ENCODE data around the gene EEIG2. TPM values are rescaled to one million over a fixed set of nuclear protein-coding genes. Genes with fewer than 3 reads are reported as not detected.

Gene EEIG2
- total and polyA plus RNA-seq, 2 donors (not counting 3 experiments of a cell fraction or from before 2014, with no cell fraction given) = 2.5 to 7.2 TPM

DNA sequence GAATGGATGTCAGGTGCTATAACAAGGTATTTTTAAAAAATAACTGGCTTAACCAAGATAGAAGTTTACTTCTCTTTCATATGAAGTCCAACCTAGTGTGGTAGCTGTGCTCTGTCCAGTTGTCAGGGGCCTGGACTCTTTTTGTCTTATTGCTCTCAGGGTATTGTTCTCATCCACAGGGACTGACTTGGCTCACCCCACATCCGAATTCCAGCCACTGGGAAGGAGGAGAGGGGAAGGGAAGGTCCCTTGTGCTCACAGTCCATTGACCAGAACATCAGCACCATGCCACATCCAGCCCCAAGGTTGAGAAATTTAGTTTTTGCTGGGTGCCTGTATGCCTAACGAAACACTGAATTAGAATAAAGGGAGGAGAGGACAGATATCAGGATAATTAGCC lies 8.7 kb downstream of the EEIG2 start:
- FAIRE-seq (no peak), DNase-seq (ENCODE audit: low read depth, low spot score) (no peak)
- Histone ChIP-seq H3K36me3 (ENCODE audit: control insufficient read depth in 2 of 2, extremely low read depth in 1 of 2, insufficient read depth in 2 of 2, low read length in 2 of 2) (no peaks in the 10 kb centered on the region), H4K20me1 (replicated peaks; ENCODE audit: control insufficient read depth, extremely low read depth, insufficient read depth, low read length) (no peaks in the 10 kb centered on the region), H3K9ac (replicated peaks; ENCODE audit: extremely low read depth, insufficient read depth, low read length) (no peak overlapping the region), H3K27me3 (ENCODE audit: control insufficient read depth in 2 of 2, insufficient read depth in 2 of 2, low read length in 2 of 2) (no peaks in the 10 kb centered on the region), H2AFZ (ENCODE audit: low read depth, low read length) (no peak overlapping the region), H3K4me1 (ENCODE audit: control insufficient read depth, extremely low read depth, insufficient read depth, low read length) (no peaks in the 10 kb centered on the region), H3K27ac (ENCODE audit: insufficient read depth, low read depth, low read length) (no peak overlapping the region), H3K4me3 (replicated peaks in 1 of 3; ENCODE audit: insufficient read depth in 1 of 3, low read depth in 1 of 3, low read length in 3 of 3) (no peak overlapping the region), H3K9me1 (replicated peaks; ENCODE audit: control insufficient read depth, extremely low read depth, insufficient read depth, low read length) (no peaks in the 10 kb centered on the region), H3K79me2 (ENCODE audit: control insufficient read depth, insufficient read depth, low read length) (no peaks in the 10 kb centered on the region), H3K4me2 (ENCODE audit: insufficient read depth, low read length) (no peak overlapping the region), H3K9me3 (replicated peaks; ENCODE audit: control insufficient read depth, insufficient read depth, low read length) (no peaks in the 10 kb centered on the region)
- dilution Hi-C loops (cut with MboI; ENCODE audit: extremely low pct_ligation_motif_present, low sequenced_read_pairs) = no loop called here
- BruUV-seq (replicated peaks) = no TSS peak
- ChIA-PET CTCF (interaction anchor here (1.3 to 3.1 kb wide), 3 partner anchors 8 to 75 kb away, joined by 5 to 13 read pairs (median 12); partner anchors contain the start of gene EEIG2), POLR2A (no interaction called here)
- intact Hi-C loops (cut with micrococcal nuclease) = no loop called here
- TF ChIP-seq POLR2A (IDR thresholded peaks at IDR 0.05; ENCODE audit: low read depth, low read length) (no peak), MYC (IDR thresholded peaks at IDR 0.05; ENCODE audit: low read depth, low read length) (no peak)

DNA sequence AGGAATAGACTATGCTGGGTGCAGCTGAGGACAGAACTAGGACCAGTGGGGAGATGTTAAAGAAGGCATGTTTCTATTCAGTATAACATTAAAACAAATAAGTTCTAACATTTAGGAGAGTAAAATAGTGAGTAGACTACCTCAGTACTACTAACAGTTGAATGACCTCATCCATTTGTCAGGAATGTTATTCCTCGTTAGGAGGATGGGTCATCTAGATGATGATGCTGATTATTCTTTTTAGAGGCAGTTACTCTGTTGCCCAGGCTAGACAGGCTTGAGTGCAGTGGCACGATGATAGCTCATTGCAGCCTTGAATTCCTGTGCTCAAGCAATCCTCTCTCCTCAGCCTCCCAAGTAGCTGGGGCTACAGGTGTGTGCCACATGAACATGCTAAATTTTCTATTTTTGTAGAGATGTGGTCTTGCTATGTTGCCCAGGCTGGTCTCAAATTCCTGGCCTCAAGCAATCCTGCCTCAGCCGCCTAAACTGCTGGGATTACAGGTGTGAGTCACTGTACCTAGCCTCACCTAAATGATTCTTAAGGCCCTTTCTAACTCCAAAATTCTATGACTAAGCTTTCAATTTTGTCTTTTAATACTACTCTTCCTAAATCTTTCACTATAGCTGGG lies 9.3 kb downstream of the EEIG2 start:
- Histone ChIP-seq H4K20me1 (replicated peaks; ENCODE audit: control insufficient read depth, extremely low read depth, insufficient read depth, low read length) (no peaks in the 10 kb centered on the region), H3K79me2 (ENCODE audit: control insufficient read depth, insufficient read depth, low read length) (no peaks in the 10 kb centered on the region), H3K9ac (replicated peaks; ENCODE audit: extremely low read depth, insufficient read depth, low read length) (no peak overlapping the region), H3K27ac (ENCODE audit: insufficient read depth, low read depth, low read length) (no peak overlapping the region), H2AFZ (ENCODE audit: low read depth, low read length) (no peak overlapping the region), H3K4me2 (ENCODE audit: insufficient read depth, low read length) (no peak overlapping the region), H3K36me3 (ENCODE audit: control insufficient read depth in 2 of 2, extremely low read depth in 1 of 2, insufficient read depth in 2 of 2, low read length in 2 of 2) (no peaks in the 10 kb centered on the region), H3K9me1 (replicated peaks; ENCODE audit: control insufficient read depth, extremely low read depth, insufficient read depth, low read length) (no peaks in the 10 kb centered on the region), H3K4me3 (replicated peaks in 1 of 3; ENCODE audit: insufficient read depth in 1 of 3, low read depth in 1 of 3, low read length in 3 of 3) (no peak overlapping the region), H3K4me1 (ENCODE audit: control insufficient read depth, extremely low read depth, insufficient read depth, low read length) (no peaks in the 10 kb centered on the region), H3K9me3 (replicated peaks; ENCODE audit: control insufficient read depth, insufficient read depth, low read length) (no peaks in the 10 kb centered on the region), H3K27me3 (ENCODE audit: control insufficient read depth in 2 of 2, insufficient read depth in 2 of 2, low read length in 2 of 2) (no peaks in the 10 kb centered on the region)
- intact Hi-C loops (cut with micrococcal nuclease) (no loop called here), dilution Hi-C loops (cut with MboI; ENCODE audit: extremely low pct_ligation_motif_present, low sequenced_read_pairs) (no loop called here)
- TF ChIP-seq JUN (IDR thresholded peaks at IDR 0.05; ENCODE audit: borderline replicate concordance, insufficient read depth, insufficient read length, low read depth) (no peak), FOS (IDR thresholded peaks at IDR 0.05; ENCODE audit: borderline replicate concordance, insufficient read depth, low read length) (no peak), POLR2A (IDR thresholded peaks at IDR 0.05; ENCODE audit: low read depth, low read length) (no peak), MYC (IDR thresholded peaks at IDR 0.05; ENCODE audit: low read depth, low read length) (no peak), GATA2 (IDR thresholded peaks at IDR 0.05; ENCODE audit: insufficient read depth, insufficient read length, low read depth, low read length) (no peak), EZH2 (IDR thresholded peaks at IDR 0.05; ENCODE audit: borderline replicate concordance, low read depth, low read length, severe bottlenecking) (no peak), POLR2AphosphoS5 (IDR thresholded peaks at IDR 0.05; ENCODE audit: insufficient read depth, low read depth, low read length) (no peak)
- TF ChIP-seq, protein P1, sequence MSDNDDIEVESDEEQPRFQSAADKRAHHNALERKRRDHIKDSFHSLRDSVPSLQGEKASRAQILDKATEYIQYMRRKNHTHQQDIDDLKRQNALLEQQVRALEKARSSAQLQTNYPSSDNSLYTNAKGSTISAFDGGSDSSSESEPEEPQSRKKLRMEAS (IDR thresholded peaks at IDR 0.05; ENCODE audit: insufficient read depth, insufficient read length) = no peak
- TF ChIP-seq, protein P2, sequence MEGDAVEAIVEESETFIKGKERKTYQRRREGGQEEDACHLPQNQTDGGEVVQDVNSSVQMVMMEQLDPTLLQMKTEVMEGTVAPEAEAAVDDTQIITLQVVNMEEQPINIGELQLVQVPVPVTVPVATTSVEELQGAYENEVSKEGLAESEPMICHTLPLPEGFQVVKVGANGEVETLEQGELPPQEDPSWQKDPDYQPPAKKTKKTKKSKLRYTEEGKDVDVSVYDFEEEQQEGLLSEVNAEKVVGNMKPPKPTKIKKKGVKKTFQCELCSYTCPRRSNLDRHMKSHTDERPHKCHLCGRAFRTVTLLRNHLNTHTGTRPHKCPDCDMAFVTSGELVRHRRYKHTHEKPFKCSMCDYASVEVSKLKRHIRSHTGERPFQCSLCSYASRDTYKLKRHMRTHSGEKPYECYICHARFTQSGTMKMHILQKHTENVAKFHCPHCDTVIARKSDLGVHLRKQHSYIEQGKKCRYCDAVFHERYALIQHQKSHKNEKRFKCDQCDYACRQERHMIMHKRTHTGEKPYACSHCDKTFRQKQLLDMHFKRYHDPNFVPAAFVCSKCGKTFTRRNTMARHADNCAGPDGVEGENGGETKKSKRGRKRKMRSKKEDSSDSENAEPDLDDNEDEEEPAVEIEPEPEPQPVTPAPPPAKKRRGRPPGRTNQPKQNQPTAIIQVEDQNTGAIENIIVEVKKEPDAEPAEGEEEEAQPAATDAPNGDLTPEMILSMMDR (IDR thresholded peaks at IDR 0.05; ENCODE audit: extremely low read depth in 1 of 2, insufficient read depth in 1 of 2, low read depth in 1 of 2, low read length in 2 of 2) = no peak
- ChIA-PET POLR2A (no interaction called here), CTCF (interaction anchor here (1.3 to 3.1 kb wide), 3 partner anchors 9 to 74 kb away, joined by 5 to 13 read pairs (median 12); partner anchors contain the start of gene EEIG2)
- BruUV-seq (replicated peaks) = no TSS peak
- DNase-seq (ENCODE audit: low read depth, low spot score) (no peak), FAIRE-seq (no peak)

Data from endothelial cell of umbilical vein (primary cell).